Measurements from ENCODE around the gene MAB21L4. TPM values are rescaled to one million over a fixed set of nuclear protein-coding genes. Genes with fewer than 3 reads are reported as not detected.

The MAB21L4 gene
- total RNA-seq, 6 experiments from 2014 or later, result 3.7 to 17.0 (median 5.2) TPM

DNA sequence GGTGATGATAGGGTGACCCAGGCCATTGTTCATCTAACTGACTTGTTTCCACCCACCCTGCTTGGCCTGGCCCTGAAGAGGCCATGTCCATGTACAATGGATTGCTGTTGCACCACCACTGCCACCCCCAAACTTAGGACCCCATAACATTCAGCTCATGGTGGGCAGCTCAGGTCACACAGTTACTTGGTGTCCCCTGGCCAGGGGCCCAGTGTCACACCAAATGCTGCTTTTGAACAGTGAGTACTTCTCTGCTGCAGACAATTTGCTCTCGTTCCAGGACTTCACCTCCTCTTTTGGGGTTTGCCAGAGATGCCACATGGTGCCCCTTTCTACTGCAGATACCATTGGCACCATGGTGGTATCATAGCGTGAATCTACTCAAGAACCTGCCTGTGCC, 11.7 kb downstream of the MAB21L4 start:
- intact Hi-C loops (cut with DNase I), result no loop called here
- no peak for TF ChIP-seq POLR2A (IDR thresholded peaks at IDR 0.05)
- TF ChIP-seq, protein P1, sequence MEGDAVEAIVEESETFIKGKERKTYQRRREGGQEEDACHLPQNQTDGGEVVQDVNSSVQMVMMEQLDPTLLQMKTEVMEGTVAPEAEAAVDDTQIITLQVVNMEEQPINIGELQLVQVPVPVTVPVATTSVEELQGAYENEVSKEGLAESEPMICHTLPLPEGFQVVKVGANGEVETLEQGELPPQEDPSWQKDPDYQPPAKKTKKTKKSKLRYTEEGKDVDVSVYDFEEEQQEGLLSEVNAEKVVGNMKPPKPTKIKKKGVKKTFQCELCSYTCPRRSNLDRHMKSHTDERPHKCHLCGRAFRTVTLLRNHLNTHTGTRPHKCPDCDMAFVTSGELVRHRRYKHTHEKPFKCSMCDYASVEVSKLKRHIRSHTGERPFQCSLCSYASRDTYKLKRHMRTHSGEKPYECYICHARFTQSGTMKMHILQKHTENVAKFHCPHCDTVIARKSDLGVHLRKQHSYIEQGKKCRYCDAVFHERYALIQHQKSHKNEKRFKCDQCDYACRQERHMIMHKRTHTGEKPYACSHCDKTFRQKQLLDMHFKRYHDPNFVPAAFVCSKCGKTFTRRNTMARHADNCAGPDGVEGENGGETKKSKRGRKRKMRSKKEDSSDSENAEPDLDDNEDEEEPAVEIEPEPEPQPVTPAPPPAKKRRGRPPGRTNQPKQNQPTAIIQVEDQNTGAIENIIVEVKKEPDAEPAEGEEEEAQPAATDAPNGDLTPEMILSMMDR (IDR thresholded peaks at IDR 0.05), result no peak
- WGBS (ENCODE audit: insufficient coverage, low coverage, low lambda C conversion rate, missing lambda C conversion rate), result no CpG with 5 or more reads among the region's 2 CpGs
- no peak overlapping the region for H3K4me3 ChIP-seq
- H3K27ac ChIP-seq, result peak overlapping the region in 1 of 3 donors; percentile 67
- H3K4me1 ChIP-seq, result peaks cover 0 to 66% (median 20%) of the 10 kb centered on the region in 4 donors
- H3K27me3 ChIP-seq, result no peaks in the 10 kb centered on the region
- peaks cover 0 to 34% (median 5%) of the 10 kb centered on the region in 4 donors for H3K36me3 ChIP-seq
- ATAC-seq (no peak), DNase-seq (peak in 1 of 3 donors; percentile 48)
- H3K9me3 ChIP-seq, result no peaks in the 10 kb centered on the region

DNA sequence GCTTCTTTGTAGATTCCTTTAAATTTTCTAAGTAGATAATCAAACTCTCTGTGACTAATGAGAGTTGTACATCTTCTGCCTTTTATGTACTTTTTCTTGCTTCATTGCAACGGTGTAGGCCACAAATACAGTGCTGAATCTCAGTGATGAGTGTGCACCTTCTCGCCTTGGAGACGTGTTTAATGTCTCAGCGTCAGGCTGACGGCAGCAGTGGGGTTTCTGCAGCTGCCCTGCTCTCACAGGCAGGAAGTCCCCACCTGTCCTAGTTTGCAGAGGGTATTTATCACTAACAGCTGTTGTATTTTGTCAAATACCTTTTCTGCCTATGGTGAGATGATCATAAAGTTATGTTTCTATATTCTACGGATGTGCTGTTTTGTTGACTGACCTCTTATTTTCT, 14.0 kb downstream of the MAB21L4 start:
- H3K27me3 ChIP-seq, result no peaks in the 10 kb centered on the region
- DNase-seq (peak in 1 of 3 donors; percentile 31), ATAC-seq (no peak)
- WGBS (ENCODE audit: insufficient coverage, low coverage, low lambda C conversion rate, missing lambda C conversion rate), result 55% methylated on average over 3 of the region's 6 CpGs
- intact Hi-C loops (cut with DNase I), result no loop called here
- H3K4me1 ChIP-seq, result peaks cover 0 to 77% (median 18%) of the 10 kb centered on the region in 4 donors
- no peak overlapping the region for H3K4me3 ChIP-seq
- TF ChIP-seq, protein P1 (IDR thresholded peaks at IDR 0.05), result no peak
- no peak for TF ChIP-seq POLR2A (IDR thresholded peaks at IDR 0.05)
- H3K36me3 ChIP-seq, result peaks cover 0 to 57% (median 14%) of the 10 kb centered on the region in 4 donors
- H3K9me3 ChIP-seq, result no peaks in the 10 kb centered on the region
- H3K27ac ChIP-seq, result no peak overlapping the region

DNA sequence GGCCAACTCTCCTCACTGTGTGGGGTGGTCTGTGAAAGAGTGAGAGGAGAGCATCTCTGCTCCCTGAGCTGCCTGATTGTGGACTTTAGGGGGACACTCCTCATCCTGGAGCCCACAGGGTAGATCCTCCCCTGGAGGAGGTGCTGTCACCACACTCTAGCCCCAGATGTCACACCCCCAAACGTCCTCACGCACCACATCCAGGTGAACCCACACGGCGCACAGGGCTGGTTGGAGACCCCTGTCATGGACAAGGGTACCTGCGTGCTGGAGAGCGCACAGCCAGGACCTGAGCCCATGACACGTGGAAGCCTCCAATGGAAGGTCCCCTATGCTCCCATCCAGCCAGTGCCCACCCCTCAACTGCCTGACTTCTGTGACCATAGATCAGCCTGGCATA, 16.9 kb downstream of the MAB21L4 start:
- no peak for TF ChIP-seq POLR2A (IDR thresholded peaks at IDR 0.05)
- TF ChIP-seq, protein P1 (IDR thresholded peaks at IDR 0.05), result no peak
- intact Hi-C loops (cut with DNase I), result no loop called here
- DNase-seq (peak in 2 of 3 donors; percentile 50 to 59), ATAC-seq (no peak)
- peaks cover 0 to 80% (median 24%) of the 10 kb centered on the region in 4 donors for H3K4me1 ChIP-seq
- WGBS (ENCODE audit: insufficient coverage, low coverage, low lambda C conversion rate, missing lambda C conversion rate), result 36% methylated on average over 3 of the region's 7 CpGs
- peak overlapping the region in 1 of 3 donors; percentile 77 for H3K27ac ChIP-seq
- H3K9me3 ChIP-seq, result no peaks in the 10 kb centered on the region
- H3K4me3 ChIP-seq, result no peak overlapping the region
- no peaks in the 10 kb centered on the region for H3K27me3 ChIP-seq
- H3K36me3 ChIP-seq, result peaks cover 0 to 77% (median 21%) of the 10 kb centered on the region in 4 donors

DNA sequence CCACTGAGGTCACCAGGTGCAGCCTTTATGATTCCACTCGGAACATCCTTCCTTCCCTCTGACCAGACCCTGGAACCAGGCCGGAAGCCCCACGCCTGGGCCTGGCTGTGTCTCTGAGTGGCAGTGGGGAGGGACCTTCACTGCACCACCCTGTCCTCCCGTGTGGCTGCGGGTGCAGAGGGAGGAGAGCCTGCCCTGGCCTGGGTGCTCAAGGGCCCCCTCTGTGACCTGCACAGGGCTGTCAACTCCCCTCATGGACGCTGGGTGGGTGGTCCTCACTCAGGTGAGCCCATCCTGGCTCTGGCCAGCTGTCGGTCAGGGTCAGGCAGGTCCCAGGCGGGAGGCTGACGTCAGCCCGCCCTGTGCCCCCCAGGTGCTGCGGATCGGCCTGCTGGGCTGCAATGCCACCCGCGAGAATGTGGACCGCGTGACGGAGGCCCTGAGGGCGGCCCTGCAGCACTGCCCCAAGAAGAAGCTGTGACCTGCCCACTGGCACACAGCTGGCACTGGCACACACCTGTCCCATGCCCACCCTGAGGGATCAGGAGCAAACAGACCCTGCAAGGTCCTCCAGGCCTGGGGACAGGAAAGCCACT, 17.5 kb downstream of the MAB21L4 start:
- peak in 2 of 3 donors; percentile 63 to 69 for DNase-seq
- Histone ChIP-seq H3K9me3 (no peaks in the 10 kb centered on the region), H3K36me3 (peaks cover 0 to 79% (median 22%) of the 10 kb centered on the region in 4 donors), H3K27ac (peak overlapping the region in 1 of 3 donors; percentile 77), H3K4me1 (peaks cover 0 to 80% (median 27%) of the 10 kb centered on the region in 4 donors), H3K4me3 (no peak overlapping the region), H3K27me3 (no peaks in the 10 kb centered on the region)
- intact Hi-C loops (cut with DNase I), result no loop called here
- no peak for ATAC-seq
- TF ChIP-seq, protein P1 (IDR thresholded peaks at IDR 0.05), result no peak
- no peak for TF ChIP-seq POLR2A (IDR thresholded peaks at IDR 0.05)
- WGBS (ENCODE audit: insufficient coverage, low coverage, low lambda C conversion rate, missing lambda C conversion rate), result no CpG with 5 or more reads among the region's 18 CpGs
